HepG2 (cell line): ENCODE results near the gene THADA. TPM values are rescaled to one million over a fixed set of nuclear protein-coding genes. Genes with fewer than 3 reads are reported as not detected.

Experiments
- ARNTL ChIP-seq: sonication (generic); formaldehyde crosslinking; IDR thresholded peaks from 2 replicates; pipeline ENCODE4 v1.4.0; 2020; ENCODE audit warnings: mild to moderate bottlenecking, missing genetic modification reagents
- BRD4 ChIP-seq: sonication (generic); formaldehyde crosslinking; IDR thresholded peaks from 2 replicates; pipeline ENCODE4 v1.4.0; 2020; ENCODE audit warnings: missing genetic modification reagents
- E2F1 ChIP-seq: sonication (generic); formaldehyde crosslinking; IDR thresholded peaks from 2 replicates; pipeline ENCODE4 v1.5.0; 2020; ENCODE audit warnings: missing genetic modification reagents
- GATAD1 ChIP-seq: IDR thresholded peaks from 2 replicates; pipeline ENCODE4 v1.6.1; 2016; ENCODE audit warnings: missing genetic modification reagents, missing compliant biosample characterization
- HNF1B ChIP-seq: sonication (generic); formaldehyde crosslinking; IDR thresholded peaks from 2 replicates; pipeline ENCODE4 v1.5.1; 2020; ENCODE audit warnings: mild to moderate bottlenecking, moderate library complexity, missing genetic modification reagents
- KDM5B ChIP-seq: sonication (generic); formaldehyde crosslinking; IDR thresholded peaks from 2 replicates; pipeline ENCODE4 v1.4.0; 2020; ENCODE audit warnings: missing genetic modification reagents, mild to moderate bottlenecking, borderline replicate concordance
- NFRKB ChIP-seq: fragments of 450-650 bp; IDR thresholded peaks from 2 replicates; pipeline ENCODE4 v1.6.1; 2017
- SIN3B ChIP-seq: fragments of 150-350 bp; IDR thresholded peaks from 2 replicates; pipeline ENCODE4 v1.6.1; 2014; ENCODE audit warnings: low read length
- SPEN ChIP-seq: sonication (generic); formaldehyde crosslinking; IDR thresholded peaks from 2 replicates; pipeline ENCODE4 v1.5.1; 2020; ENCODE audit warnings: low read depth, mild to moderate bottlenecking, missing genetic modification reagents
- UBTF ChIP-seq: sonication (generic); formaldehyde crosslinking; IDR thresholded peaks from 2 replicates; pipeline ENCODE4 v1.4.0; 2020; ENCODE audit warnings: mild to moderate bottlenecking, missing genetic modification reagents
- YEATS2 ChIP-seq: sonication (generic); formaldehyde crosslinking; IDR thresholded peaks from 2 replicates; pipeline ENCODE4 v1.4.0; 2020; ENCODE audit warnings: missing genetic modification reagents, borderline replicate concordance
- ZFP41 ChIP-seq: sonication (generic); formaldehyde crosslinking; IDR thresholded peaks from 2 replicates; pipeline ENCODE4 v1.4.0; 2020; ENCODE audit warnings: mild to moderate bottlenecking, missing genetic modification reagents, borderline replicate concordance
- ZNF124 ChIP-seq: sonication (generic); formaldehyde crosslinking; IDR thresholded peaks from 2 replicates; pipeline ENCODE4 v1.4.0; 2020; ENCODE audit warnings: missing genetic modification reagents
- ZNF256 ChIP-seq: sonication (generic); formaldehyde crosslinking; conservative IDR thresholded peaks from 2 replicates; pipeline ENCODE4 v1.4.0; 2020; ENCODE audit warnings: missing genetic modification reagents
- ZNF354B ChIP-seq: sonication (generic); formaldehyde crosslinking; IDR thresholded peaks from 2 replicates; pipeline ENCODE4 v1.8.0; 2022; ENCODE audit warnings: mild to moderate bottlenecking, missing genetic modification reagents
- ZNF652 ChIP-seq: IDR thresholded peaks from 2 replicates; pipeline ENCODE4 v1.6.1; 2016; ENCODE audit warnings: low read depth, borderline replicate concordance
- ZNF740 ChIP-seq: sonication (generic); formaldehyde crosslinking; IDR thresholded peaks from 2 replicates; pipeline ENCODE4 v1.4.0; 2020; ENCODE audit warnings: missing genetic modification reagents
- ZNF746 ChIP-seq: sonication (generic); formaldehyde crosslinking; IDR thresholded peaks from 2 replicates; pipeline ENCODE4 v1.8.0; 2022; ENCODE audit warnings: mild to moderate bottlenecking, missing genetic modification reagents
- ZNF749 ChIP-seq: sonication (generic); formaldehyde crosslinking; IDR thresholded peaks from 2 replicates; pipeline ENCODE4 v1.8.0; 2022; ENCODE audit warnings: mild to moderate bottlenecking, missing genetic modification reagents, moderate library complexity, borderline replicate concordance
- ZNF800 ChIP-seq: sonication (generic); formaldehyde crosslinking; IDR thresholded peaks from 2 replicates; pipeline ENCODE4 v1.4.0; 2020; ENCODE audit warnings: missing genetic modification reagents
- polyA plus RNA-seq, 8 experiments: library from polyadenylated mRNA; depleted of rRNA in 3 of 8; stranded (reverse) in 7 of 8; unstranded in 1 of 8; fragments of >200 nt; fragmentation: Illumina TruSeq in 4 of 8; extraction: Trizol in 4 of 8; gene quantifications; 2 replicates each; pipeline versions ENCODE4 v1.2.1 to v1.2.3, GENCODE V29; 2011 to 2016; ENCODE audit warnings: low read depth in 4 of 8, missing spikeins in 1 of 8, mixed read lengths in 1 of 8; ENCODE audit not compliant: insufficient read depth in 1 of 8
- total RNA-seq, 5 experiments: library from RNA; depleted of rRNA; stranded (reverse); fragments of >200 nt; fragmentation: Illumina TruSeq; extraction: Trizol; gene quantifications; 2 replicates each; pipeline ENCODE4 v1.2.3, GENCODE V29; 2016; ENCODE audit warnings: low read depth in 1 of 5
- TF ChIP-seq, protein P1 (sequence below): sonication (generic); formaldehyde crosslinking; IDR thresholded peaks from 2 replicates; pipeline ENCODE4 v1.4.0; 2020; ENCODE audit warnings: missing genetic modification reagents, mild to moderate bottlenecking, borderline replicate concordance

Gene THADA
- total and polyA plus RNA-seq, 2 of the 13 experiments (the other 11 are each of a cell fraction or from before 2014, with no cell fraction given) = 12.7 to 21.7 TPM

DNA sequence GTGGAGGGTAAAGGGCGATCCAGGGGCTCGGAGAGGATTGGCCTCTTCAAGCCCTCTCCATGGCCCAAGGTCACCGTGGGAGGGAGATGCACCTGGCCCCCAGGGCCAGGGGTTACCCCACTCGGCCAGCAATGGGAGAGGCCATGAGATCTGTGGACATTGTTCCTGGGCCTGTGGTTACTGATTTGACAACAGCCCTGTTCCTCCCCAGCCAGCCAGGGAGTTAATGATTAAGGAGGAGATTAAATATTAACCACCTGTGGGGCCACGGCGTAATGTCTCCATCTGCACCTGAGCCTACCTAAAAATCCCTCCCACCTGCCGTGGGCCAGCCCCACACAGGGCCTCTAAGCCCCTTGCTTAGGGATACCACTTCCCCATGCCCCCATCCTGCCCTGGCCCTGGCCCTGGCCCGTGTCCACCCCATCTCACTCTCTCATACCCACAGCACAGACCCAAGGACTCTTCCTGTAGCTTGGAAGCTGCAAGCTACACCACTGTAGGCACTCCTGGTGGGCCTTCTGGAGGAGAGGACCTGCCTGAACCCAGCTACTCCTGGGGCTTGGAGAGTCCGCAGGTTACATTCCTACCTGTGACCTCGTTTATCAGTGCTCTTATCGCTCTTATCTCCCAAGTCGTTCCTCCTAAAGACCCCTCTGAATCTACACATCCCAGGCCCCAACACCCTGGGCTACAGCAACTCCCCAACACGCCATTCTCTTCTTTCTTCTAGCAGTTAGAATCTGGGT is 401.5 kb downstream of the THADA start (continued):
- peak; percentile 66; the same call in 1 of the 2 replicates for TF ChIP-seq ZNF749 (CRISPR knock-in tag)
- TF ChIP-seq ZNF800 (CRISPR knock-in tag) = peak; percentile 89
- TF ChIP-seq BRD4 = no peak; the same call in 1 of the 2 replicates
- peak; percentile 63; the same call in 1 of the 2 replicates for TF ChIP-seq ZNF354B (CRISPR knock-in tag)
- peak; percentile 100 for TF ChIP-seq HNF1B (CRISPR knock-in tag)
- no peak; the same call in 1 of the 2 replicates for TF ChIP-seq UBTF (CRISPR knock-in tag)
- TF ChIP-seq YEATS2 = no peak
- TF ChIP-seq ZNF652 (CRISPR knock-in tag) = peak; percentile 58; the same call in 1 of the 2 replicates
- TF ChIP-seq, protein P1, sequence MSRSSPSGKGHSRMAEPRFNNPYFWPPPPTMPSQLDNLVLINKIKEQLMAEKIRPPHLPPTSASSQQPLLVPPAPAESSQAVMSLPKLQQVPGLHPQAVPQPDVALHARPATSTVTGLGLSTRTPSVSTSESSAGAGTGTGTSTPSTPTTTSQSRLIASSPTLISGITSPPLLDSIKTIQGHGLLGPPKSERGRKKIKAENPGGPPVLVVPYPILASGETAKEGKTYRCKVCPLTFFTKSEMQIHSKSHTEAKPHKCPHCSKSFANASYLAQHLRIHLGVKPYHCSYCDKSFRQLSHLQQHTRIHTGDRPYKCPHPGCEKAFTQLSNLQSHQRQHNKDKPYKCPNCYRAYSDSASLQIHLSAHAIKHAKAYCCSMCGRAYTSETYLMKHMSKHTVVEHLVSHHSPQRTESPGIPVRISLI (CRISPR knock-in tag) = no peak
- TF ChIP-seq SIN3B = 0 out of 2 replicates have a peak, but pooled peaks have one; percentile 3
- TF ChIP-seq KDM5B (CRISPR knock-in tag) = peak; percentile 74; the same call in 1 of the 2 replicates
- 0 out of 2 replicates have a peak, but pooled peaks have one; percentile 72 for TF ChIP-seq ZNF124 (CRISPR knock-in tag)
- TF ChIP-seq ZNF740 (CRISPR knock-in tag) = peak; percentile 77; the same call in 1 of the 2 replicates
- TF ChIP-seq E2F1 (CRISPR knock-in tag) = no peak; the same call in 1 of the 2 replicates
- TF ChIP-seq ZNF746 (CRISPR knock-in tag) = peak; percentile 99
- TF ChIP-seq GATAD1 (CRISPR knock-in tag) = peak; percentile 69
- no peak for TF ChIP-seq ZFP41 (CRISPR knock-in tag)
- TF ChIP-seq ARNTL (CRISPR knock-in tag) = peak; percentile 86
- TF ChIP-seq ZNF256 (CRISPR knock-in tag) = no peak
- TF ChIP-seq NFRKB = no peak
- TF ChIP-seq SPEN (CRISPR knock-in tag) = peak; percentile 93
